Loucy (cell line): Measurements from ENCODE around the gene PDE3B.

ENCODE experiments used
- CTCF ChIP-seq: fragments of 200-600 bp; sonication (generic); conservative IDR thresholded peaks from 2 replicates; pipeline ENCODE4 v1.5.1; 2014; ENCODE audit warnings: mild to moderate bottlenecking, antibody characterized with exemption, low read length
- EZH2phosphoT487 ChIP-seq: fragments of 200-600 bp; IDR thresholded peaks from 2 replicates; pipeline ENCODE4 v1.6.1; 2018; ENCODE audit warnings: antibody characterized with exemption, mild to moderate bottlenecking, moderate library complexity, borderline replicate concordance

DNA sequence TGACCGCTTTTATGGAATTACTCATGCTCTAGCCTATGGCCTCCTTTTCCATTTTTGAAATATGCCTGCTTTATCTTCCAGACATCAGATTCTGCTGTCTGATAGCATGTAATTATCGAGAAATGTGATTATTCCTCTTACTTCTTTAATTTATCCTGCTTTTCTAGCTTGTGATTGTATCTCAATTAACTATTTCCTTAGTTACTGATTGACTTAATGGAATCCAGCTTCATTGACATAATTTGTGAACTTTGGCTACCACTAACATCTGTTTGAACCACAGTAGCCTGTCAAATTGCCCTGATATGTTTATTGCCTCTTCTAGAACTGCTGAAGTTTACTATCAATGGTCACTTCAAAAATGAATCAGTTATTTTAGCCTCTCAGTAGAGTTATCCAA is 25.5 kb upstream of the PDE3B start:
- no peak for TF ChIP-seq CTCF
- TF ChIP-seq EZH2phosphoT487 = no peak
